Keratinocyte (primary cell): Measurements from ENCODE around the gene HHIPL1.

Experiments
- CTCF ChIP-seq, 3 experiments: IDR thresholded peaks in 1 of 3; conservative IDR thresholded peaks in 1 of 3; optimal IDR thresholded peaks in 1 of 3; 2 replicates in 2 of 3; 3 replicates in 1 of 3; pipeline versions ENCODE3 to v1.5.1; 2011; ENCODE audit warnings: low read length in 3 of 3, mild to moderate bottlenecking in 3 of 3, moderate library complexity in 2 of 3, control low read depth in 1 of 3, inconsistent platforms in 1 of 3; ENCODE audit not compliant: insufficient read depth in 2 of 3; ENCODE audit errors: extremely low read depth in 1 of 3
- EZH2 ChIP-seq: IDR thresholded peaks from one replicate; pipeline ENCODE4 v1.6.1; 2012; ENCODE audit warnings: inconsistent platforms, mild to moderate bottlenecking, low read length, moderate library complexity

GRCh38 chr14:99683619-99684409 is 38.9 kb downstream of the HHIPL1 start, which contains the start of gene CYP46A1:
- TF ChIP-seq CTCF (optimal IDR thresholded peaks at IDR 0.05 in 1 of 3, IDR thresholded peaks at IDR 0.05 in 1 of 3, conservative IDR thresholded peaks at IDR 0.05 in 1 of 3; ENCODE audit: extremely low read depth in 1 of 3, insufficient read depth in 2 of 3, low read length in 3 of 3): no peak
- no peak for TF ChIP-seq EZH2
